Measurements from ENCODE around the gene ASIC1. TPM values are rescaled to one million over a fixed set of nuclear protein-coding genes. Genes with fewer than 3 reads are reported as not detected.

The ASIC1 gene
- total and polyA plus RNA-seq, 4 experiments from 2014 or later: 0.08 to 0.26 TPM; not detected in 2

- H3K27me3 ChIP-seq (ENCODE audit: insufficient read depth, low read length): no peaks in the 10 kb centered on the region
- Mint-ChIP-seq H3K4me3 (no peak overlapping the region), H3K36me3 (no peaks in the 10 kb centered on the region), H3K27me3 (peaks cover 3 to 7% of the 10 kb centered on the region in 2 donors), H3K9me3 (peaks cover 0 to 3% (median 0%) of the 10 kb centered on the region in 8 donors), H3K4me1 (peaks cover 0 to 1% (median 0%) of the 10 kb centered on the region in 4 donors), H3K27ac (peak overlapping the region in 1 of 7 donors; percentile 34)
- POLR2A ChIA-PET (ENCODE audit: partially characterized antibody): interaction anchor here (1.0 to 2.2 kb wide), 2 partner anchors 13 to 298 kb away, joined by 3 to 5 read pairs; partner anchors contain the start of gene TMBIM6
- no peak overlapping the region for H3K4me3 ChIP-seq (ENCODE audit: low read length in 2 of 2)
- CTCF ChIA-PET (ENCODE audit: partially characterized antibody): interaction anchor here (0.6 to 5.7 kb wide), 27 partner anchors 8 to 382 kb away, joined by 3 to 54 read pairs (median 6); partner anchors contain the start of genes CERS5, COX14 and RACGAP1
- H3K36me3 ChIP-seq (ENCODE audit: insufficient read depth, low read length): no peaks in the 10 kb centered on the region
- peak; percentile 63 to 73 (median 68) for DNase-seq
- H3K4me1 ChIP-seq (ENCODE audit: insufficient read depth, low read length): no peaks in the 10 kb centered on the region
- H3K27ac ChIP-seq (ENCODE audit: low read depth, low read length): no peak overlapping the region
- no peaks in the 10 kb centered on the region for H3K9me3 ChIP-seq (ENCODE audit: control insufficient read depth in 1 of 2, low read length in 2 of 2)
- intact Hi-C loops (cut with micrococcal nuclease): loop anchor here (2.0 kb wide), 1 partner anchor 18 kb away; the partner anchor contains the start of gene ASIC1
Observed at GRCh38 chr12:50039151-50039835, 18.1 kb upstream of the ASIC1 start.

DNA sequence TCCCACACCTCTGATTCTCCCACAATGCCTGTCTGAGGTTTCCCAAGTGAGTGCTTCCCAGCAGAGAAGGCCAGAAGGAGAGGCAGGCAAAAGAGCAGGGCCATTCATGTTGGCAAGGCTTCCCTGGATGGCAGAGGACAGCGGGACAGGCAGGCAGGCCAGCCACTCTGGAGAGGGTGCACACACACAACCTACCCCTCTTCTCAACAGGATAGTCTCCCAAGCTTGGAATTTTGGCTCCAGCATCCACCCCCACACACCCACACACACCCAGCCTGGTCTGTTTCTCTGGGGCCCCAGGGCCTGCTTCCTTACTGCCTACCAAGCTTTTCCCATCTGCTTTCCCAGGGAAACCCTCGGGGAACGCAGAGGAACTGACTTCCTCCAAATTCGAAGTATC is 16.7 kb upstream of the ASIC1 start:
- H3K9me3 ChIP-seq (ENCODE audit: control insufficient read depth in 1 of 2, low read length in 2 of 2): no peaks in the 10 kb centered on the region
- Mint-ChIP-seq H3K27me3 (peaks cover 2 to 7% of the 10 kb centered on the region in 2 donors), H3K4me1 (peaks cover 0 to 1% (median 0%) of the 10 kb centered on the region in 4 donors), H3K27ac (no peak overlapping the region), H3K36me3 (no peaks in the 10 kb centered on the region), H3K9me3 (peaks cover 0 to 3% (median 0%) of the 10 kb centered on the region in 8 donors), H3K4me3 (no peak overlapping the region)
- no peak for DNase-seq
- POLR2A ChIA-PET (ENCODE audit: partially characterized antibody): no interaction called here
- CTCF ChIA-PET (ENCODE audit: partially characterized antibody): interaction anchor here (1.0 to 5.7 kb wide), 4 partner anchors 9 to 27 kb away, joined by 4 to 54 read pairs (median 14); no protein-coding TSS in a partner anchor
- no peak overlapping the region for H3K27ac ChIP-seq (ENCODE audit: low read depth, low read length)
- H3K4me3 ChIP-seq (ENCODE audit: low read length in 2 of 2): no peak overlapping the region
- H3K27me3 ChIP-seq (ENCODE audit: insufficient read depth, low read length): no peaks in the 10 kb centered on the region
- H3K36me3 ChIP-seq (ENCODE audit: insufficient read depth, low read length): no peaks in the 10 kb centered on the region
- H3K4me1 ChIP-seq (ENCODE audit: insufficient read depth, low read length): no peaks in the 10 kb centered on the region
- intact Hi-C loops (cut with micrococcal nuclease): no loop called here

DNA sequence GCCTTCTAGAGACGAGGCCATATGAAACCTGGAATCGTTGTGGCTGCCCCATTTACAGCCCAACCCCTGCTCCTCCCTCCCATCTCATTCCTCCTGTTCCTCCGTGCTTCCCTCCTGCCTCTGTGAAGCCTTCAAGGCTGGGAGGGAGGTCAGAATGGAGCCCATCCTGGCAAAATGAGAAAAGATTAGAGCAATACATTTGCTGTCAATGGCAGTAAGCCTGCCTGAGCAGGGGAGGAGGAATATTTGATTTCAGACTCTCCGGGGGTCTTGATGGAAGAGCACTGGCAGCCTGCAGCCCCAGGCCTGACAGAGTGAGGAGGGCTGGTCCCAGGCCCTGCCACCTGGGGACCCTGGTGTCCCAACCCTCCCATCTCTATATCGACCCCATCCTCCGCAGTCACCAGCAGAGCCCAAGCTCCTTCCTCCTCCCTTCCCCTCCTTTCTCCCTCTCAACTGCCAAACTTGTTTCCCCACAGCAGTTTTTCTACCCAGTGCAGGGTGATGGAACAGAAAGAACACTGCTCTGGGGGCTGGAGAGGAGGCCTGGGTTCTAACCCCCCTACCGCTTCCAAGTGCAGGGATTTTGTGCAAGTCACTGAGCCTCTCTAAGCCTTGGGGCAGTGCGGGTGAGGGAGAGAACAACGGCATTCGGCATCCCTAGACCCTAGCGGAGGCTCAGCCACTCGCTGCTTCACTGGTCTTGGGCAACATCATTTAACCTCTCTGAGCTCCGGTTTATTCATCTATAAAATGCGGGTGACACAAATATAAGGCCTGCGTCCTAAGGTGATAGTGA is 16.1 kb upstream of the ASIC1 start:
- ChIA-PET POLR2A (ENCODE audit: partially characterized antibody) (no interaction called here), CTCF (ENCODE audit: partially characterized antibody) (interaction anchor here (5.7 kb wide), 1 partner anchor 27 kb away, joined by 54 read pairs; no protein-coding TSS in a partner anchor)
- H3K4me3 ChIP-seq (ENCODE audit: low read length in 2 of 2): no peak overlapping the region
- DNase-seq: no peak
- no peak overlapping the region for H3K27ac Mint-ChIP-seq
- H3K36me3 Mint-ChIP-seq: no peaks in the 10 kb centered on the region
- H3K27ac ChIP-seq (ENCODE audit: low read depth, low read length): no peak overlapping the region
- H3K4me3 Mint-ChIP-seq: no peak overlapping the region
- peaks cover 0 to 1% (median 0%) of the 10 kb centered on the region in 4 donors for H3K4me1 Mint-ChIP-seq
- H3K27me3 Mint-ChIP-seq: peaks cover 2 to 4% of the 10 kb centered on the region in 2 donors
- intact Hi-C loops (cut with micrococcal nuclease): no loop called here
- H3K9me3 Mint-ChIP-seq: no peaks in the 10 kb centered on the region
- no peaks in the 10 kb centered on the region for H3K4me1 ChIP-seq (ENCODE audit: insufficient read depth, low read length)
- no peaks in the 10 kb centered on the region for H3K27me3 ChIP-seq (ENCODE audit: insufficient read depth, low read length)
- H3K36me3 ChIP-seq (ENCODE audit: insufficient read depth, low read length): no peaks in the 10 kb centered on the region
- H3K9me3 ChIP-seq (ENCODE audit: control insufficient read depth in 1 of 2, low read length in 2 of 2): no peaks in the 10 kb centered on the region

DNA sequence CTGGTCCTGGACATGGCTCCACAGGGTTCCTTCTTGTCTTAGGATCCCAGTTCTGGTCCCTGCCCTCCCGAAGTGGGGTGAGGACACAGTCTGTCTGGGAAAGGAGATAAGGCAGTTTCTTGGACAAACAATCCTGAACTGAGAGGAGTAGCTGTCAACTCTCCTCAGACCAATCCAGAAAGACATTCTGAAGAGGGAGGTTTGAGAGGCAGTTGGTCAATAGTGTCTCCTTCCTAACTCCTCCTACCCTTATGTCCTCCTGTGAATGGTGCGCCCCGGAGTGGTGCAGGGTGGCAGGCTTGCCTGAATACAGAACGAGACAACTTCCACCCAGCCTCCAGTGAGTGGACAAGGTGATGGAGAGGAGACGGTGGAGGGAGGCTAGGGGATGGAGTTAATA is 15.4 kb upstream of the ASIC1 start:
- POLR2A ChIA-PET (ENCODE audit: partially characterized antibody): no interaction called here

GRCh38 chr12:50042693-50043092 is 14.7 kb upstream of the ASIC1 start:
- Mint-ChIP-seq H3K4me1 (peaks cover 0 to 1% (median 0%) of the 10 kb centered on the region in 4 donors), H3K27ac (peak overlapping the region in 1 of 7 donors; percentile 19), H3K36me3 (no peaks in the 10 kb centered on the region), H3K4me3 (peak overlapping the region in 1 of 8 donors; percentile 52), H3K27me3 (peaks cover under 1 to 4% of the 10 kb centered on the region in 2 donors), H3K9me3 (no peaks in the 10 kb centered on the region)
- intact Hi-C loops (cut with micrococcal nuclease): no loop called here
- no peaks in the 10 kb centered on the region for H3K36me3 ChIP-seq (ENCODE audit: insufficient read depth, low read length)
- no peaks in the 10 kb centered on the region for H3K27me3 ChIP-seq (ENCODE audit: insufficient read depth, low read length)
- CTCF ChIA-PET (ENCODE audit: partially characterized antibody): interaction anchor here (0.7 to 2.6 kb wide), 3 partner anchors 13 to 29 kb away, joined by 3 to 8 read pairs (median 4); no protein-coding TSS in a partner anchor
- H3K4me1 ChIP-seq (ENCODE audit: insufficient read depth, low read length): no peaks in the 10 kb centered on the region
- no peaks in the 10 kb centered on the region for H3K9me3 ChIP-seq (ENCODE audit: control insufficient read depth in 1 of 2, low read length in 2 of 2)
- POLR2A ChIA-PET (ENCODE audit: partially characterized antibody): interaction anchor here (0.6 kb wide), 2 partner anchors 59 to 1273 kb away, joined by 3 read pairs; no protein-coding TSS in a partner anchor
- H3K4me3 ChIP-seq (ENCODE audit: low read length in 2 of 2): no peak overlapping the region
- no peak for DNase-seq
- no peak overlapping the region for H3K27ac ChIP-seq (ENCODE audit: low read depth, low read length)

More for the DNA sequence above, 15.4 kb upstream of the ASIC1 start:
- Mint-ChIP-seq H3K4me1 (peaks cover 0 to 1% (median 0%) of the 10 kb centered on the region in 4 donors), H3K27ac (no peak overlapping the region), H3K27me3 (peaks cover 0 to 4% of the 10 kb centered on the region in 2 donors), H3K9me3 (no peaks in the 10 kb centered on the region), H3K36me3 (no peaks in the 10 kb centered on the region), H3K4me3 (no peak overlapping the region)
- Histone ChIP-seq H3K9me3 (ENCODE audit: control insufficient read depth in 1 of 2, low read length in 2 of 2) (no peaks in the 10 kb centered on the region), H3K36me3 (ENCODE audit: insufficient read depth, low read length) (no peaks in the 10 kb centered on the region), H3K27me3 (ENCODE audit: insufficient read depth, low read length) (no peaks in the 10 kb centered on the region), H3K27ac (ENCODE audit: low read depth, low read length) (no peak overlapping the region), H3K4me3 (ENCODE audit: low read length in 2 of 2) (no peak overlapping the region), H3K4me1 (ENCODE audit: insufficient read depth, low read length) (no peaks in the 10 kb centered on the region)
- intact Hi-C loops (cut with micrococcal nuclease): no loop called here
- no peak for DNase-seq
- CTCF ChIA-PET (ENCODE audit: partially characterized antibody): interaction anchor here (1.0 kb wide), 1 partner anchor 26 kb away, joined by 3 read pairs; no protein-coding TSS in a partner anchor

- no peaks in the 10 kb centered on the region for H3K36me3 Mint-ChIP-seq
- ChIA-PET CTCF (ENCODE audit: partially characterized antibody) (interaction anchor here (0.7 to 2.6 kb wide), 3 partner anchors 12 to 29 kb away, joined by 4 to 8 read pairs (median 4); no protein-coding TSS in a partner anchor), POLR2A (ENCODE audit: partially characterized antibody) (interaction anchor here (0.6 kb wide), 1 partner anchor 1274 kb away, joined by 3 read pairs; no protein-coding TSS in a partner anchor)
- H3K4me1 Mint-ChIP-seq: peaks cover 0 to 1% (median 0%) of the 10 kb centered on the region in 4 donors
- no peak overlapping the region for H3K27ac Mint-ChIP-seq
- no peak overlapping the region for H3K4me3 Mint-ChIP-seq
- H3K27me3 Mint-ChIP-seq: peaks cover 2 to 5% of the 10 kb centered on the region in 2 donors
- no peaks in the 10 kb centered on the region for H3K9me3 ChIP-seq (ENCODE audit: control insufficient read depth in 1 of 2, low read length in 2 of 2)
- DNase-seq: no peak
- intact Hi-C loops (cut with micrococcal nuclease): no loop called here
- H3K27me3 ChIP-seq (ENCODE audit: insufficient read depth, low read length): no peaks in the 10 kb centered on the region
- no peak overlapping the region for H3K27ac ChIP-seq (ENCODE audit: low read depth, low read length)
- H3K4me1 ChIP-seq (ENCODE audit: insufficient read depth, low read length): no peaks in the 10 kb centered on the region
- H3K9me3 Mint-ChIP-seq: no peaks in the 10 kb centered on the region
- no peaks in the 10 kb centered on the region for H3K36me3 ChIP-seq (ENCODE audit: insufficient read depth, low read length)
- no peak overlapping the region for H3K4me3 ChIP-seq (ENCODE audit: low read length in 2 of 2)
Observed at GRCh38 chr12:50043308-50043707, 14.1 kb upstream of the ASIC1 start.
